Bladder microvascular endothelial cell (primary cell): ENCODE measurements around the gene RNF44. TPM values are rescaled to one million over a fixed set of nuclear protein-coding genes. Genes with fewer than 3 reads are reported as not detected.

Experiments
- total RNA-seq: library from RNA; depleted of rRNA; stranded (reverse); fragments of >200 nt; gene quantifications from 2 replicates; pipeline ENCODE4 v1.2.3, GENCODE V29; 2014

The RNF44 gene
- 1.6 and 8.5 TPM in 2 replicates for total RNA-seq

GRCh38 chr5:176536902-176537553, at the start of gene RNF44:
RNF44 (minus strand) TSS chr5:176537402; CDS start chr5:176532472, 4,930 bp downstream.

GRCh38 chr5:176548967-176549444, 11.8 kb upstream of the RNF44 start, which contains the start of gene CDHR2:
CDHR2 (plus strand) TSS chr5:176549342; CDS start chr5:176565353, 16,011 bp downstream.

Other genes starting within 250 kb of the RNF44 start
- 53.3 and 79.9 TPM in 2 replicates for gene KIAA1191, start 175.6 kb downstream of the RNF44 start, total RNA-seq
- gene ARL10, start 171.9 kb downstream of the RNF44 start, total RNA-seq = 5.8 and 19.7 TPM in 2 replicates
- 15.9 and 19.8 TPM in 2 replicates for gene NOP16, start 148.8 kb downstream of the RNF44 start, total RNA-seq
- gene HIGD2A, start 148.7 kb downstream of the RNF44 start, total RNA-seq = 20.6 and 27.6 TPM in 2 replicates
- 88.4 and 171 TPM in 2 replicates for gene CLTB, start 120.9 kb downstream of the RNF44 start, total RNA-seq
- gene FAF2, start 89.0 kb downstream of the RNF44 start, total RNA-seq = 24.3 and 66.0 TPM in 2 replicates
- under 0.01 TPM in 1 of 2 replicates, not detected in the other for gene CDHR2, start 11.9 kb upstream of the RNF44 start, total RNA-seq
- 2.9 and 6.0 TPM in 2 replicates for gene GPRIN1, start 72.8 kb upstream of the RNF44 start, total RNA-seq
- gene SNCB, start 93.1 kb upstream of the RNF44 start, total RNA-seq = 0.16 and 1.1 TPM in 2 replicates
- gene EIF4E1B, start 93.3 kb upstream of the RNF44 start, total RNA-seq = not detected in 2 replicates
- 39.7 and 55.1 TPM in 2 replicates for gene TSPAN17, start 110.1 kb upstream of the RNF44 start, total RNA-seq